ENCODE results near the gene PLN.

The PLN gene

DNA sequence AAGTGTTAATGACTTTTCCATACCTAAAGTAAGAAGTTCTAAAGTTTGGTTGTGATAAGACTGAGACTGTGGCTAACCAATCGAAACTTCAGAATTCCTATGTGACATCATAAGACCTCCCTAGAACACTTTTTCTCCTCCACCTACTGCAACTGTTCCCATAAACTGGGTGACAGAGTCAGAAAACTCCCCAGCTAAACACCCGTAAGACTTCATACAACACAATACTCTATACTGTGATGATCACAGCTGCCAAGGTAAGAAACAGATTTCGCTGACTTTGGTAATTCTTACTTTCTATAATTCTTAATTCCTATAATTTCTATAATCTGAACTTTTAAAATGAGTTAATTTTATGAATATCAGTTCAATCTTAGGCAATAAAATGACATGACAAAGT is at the start of gene PLN:
Gene PLN, plus strand, starts transcription at position 161 of the 400 bp plus-strand sequence. CDS start 10,626 bp downstream, outside the sequence.
- Histone ChIP-seq H3K27ac (ENCODE audit: low read length) (peak within 1 kb of the TSS; percentile 61), H3K9me3 (ENCODE audit: control insufficient read depth in 2 of 2, low read length in 2 of 2) (no peaks in the 10 kb centered on the region), H3K9ac (ENCODE audit: low read length in 2 of 2) (peak within 1 kb of the TSS; percentile 55 to 67), H3K4me3 (ENCODE audit: low read length in 2 of 2) (peak within 1 kb of the TSS; percentile 67 to 71), H3K27me3 (ENCODE audit: control insufficient read depth in 1 of 2, insufficient read depth in 2 of 2, low read length in 2 of 2) (no peaks in the 10 kb centered on the region), H3K36me3 (ENCODE audit: control insufficient read depth in 2 of 2, insufficient read depth in 2 of 2, low read length in 2 of 2) (no peaks in the 10 kb centered on the region), H3K4me1 (ENCODE audit: control insufficient read depth, insufficient read depth, low read length) (no peaks in the 10 kb centered on the region)

GRCh38 chr6:118500130-118501015 is 47.7 kb upstream of the PLN start:
- Histone ChIP-seq H3K9ac (ENCODE audit: low read length in 2 of 2) (no peak overlapping the region), H3K27me3 (ENCODE audit: control insufficient read depth in 1 of 2, insufficient read depth in 2 of 2, low read length in 2 of 2) (no peaks in the 10 kb centered on the region), H3K4me1 (ENCODE audit: control insufficient read depth, insufficient read depth, low read length) (peaks cover 19% of the 10 kb centered on the region), H3K4me3 (ENCODE audit: low read length in 2 of 2) (no peak overlapping the region), H3K9me3 (ENCODE audit: control insufficient read depth in 2 of 2, low read length in 2 of 2) (no peaks in the 10 kb centered on the region), H3K36me3 (ENCODE audit: control insufficient read depth in 2 of 2, insufficient read depth in 2 of 2, low read length in 2 of 2) (no peaks in the 10 kb centered on the region), H3K27ac (ENCODE audit: low read length) (no peak overlapping the region)

- H3K27ac ChIP-seq (ENCODE audit: low read length), result no peak overlapping the region
Observed at GRCh38 chr6:118501099-118501498, 47.0 kb upstream of the PLN start.

DNA sequence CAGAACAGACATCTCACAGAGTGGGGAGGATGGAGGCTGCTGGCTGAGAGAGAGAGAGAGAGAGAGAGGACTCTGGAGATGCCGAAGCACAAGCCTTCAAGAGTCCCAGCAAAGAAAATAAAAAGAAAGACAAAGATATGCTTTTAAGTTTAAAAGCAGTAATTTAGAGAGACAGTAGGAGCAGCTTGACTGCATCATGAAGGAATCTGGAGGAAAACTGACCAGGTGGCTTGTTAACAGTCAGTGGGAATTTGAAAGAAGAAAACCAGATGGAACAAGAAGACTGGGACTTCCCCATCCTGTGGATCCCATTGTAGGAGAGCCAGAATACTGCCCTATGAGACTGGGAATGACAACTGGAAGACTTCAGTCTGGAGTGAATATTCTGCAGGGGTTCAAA is 46.3 kb upstream of the PLN start:
- Histone ChIP-seq H3K36me3 (ENCODE audit: control insufficient read depth in 2 of 2, insufficient read depth in 2 of 2, low read length in 2 of 2) (no peaks in the 10 kb centered on the region), H3K4me3 (ENCODE audit: low read length in 2 of 2) (no peak overlapping the region), H3K27ac (ENCODE audit: low read length) (no peak overlapping the region), H3K9ac (ENCODE audit: low read length in 2 of 2) (no peak overlapping the region), H3K9me3 (ENCODE audit: control insufficient read depth in 2 of 2, low read length in 2 of 2) (no peaks in the 10 kb centered on the region), H3K27me3 (ENCODE audit: control insufficient read depth in 1 of 2, insufficient read depth in 2 of 2, low read length in 2 of 2) (no peaks in the 10 kb centered on the region), H3K4me1 (ENCODE audit: control insufficient read depth, insufficient read depth, low read length) (peaks cover 19% of the 10 kb centered on the region)

More at GRCh38 chr6:118501099-118501498, 47.0 kb upstream of the PLN start:
- Histone ChIP-seq H3K27me3 (ENCODE audit: control insufficient read depth in 1 of 2, insufficient read depth in 2 of 2, low read length in 2 of 2) (no peaks in the 10 kb centered on the region), H3K36me3 (ENCODE audit: control insufficient read depth in 2 of 2, insufficient read depth in 2 of 2, low read length in 2 of 2) (no peaks in the 10 kb centered on the region), H3K9me3 (ENCODE audit: control insufficient read depth in 2 of 2, low read length in 2 of 2) (no peaks in the 10 kb centered on the region), H3K9ac (ENCODE audit: low read length in 2 of 2) (no peak overlapping the region), H3K4me1 (ENCODE audit: control insufficient read depth, insufficient read depth, low read length) (peaks cover 19% of the 10 kb centered on the region), H3K4me3 (ENCODE audit: low read length in 2 of 2) (no peak overlapping the region)

- H3K4me3 ChIP-seq (ENCODE audit: low read length in 2 of 2), result no peak overlapping the region
- no peaks in the 10 kb centered on the region for H3K27me3 ChIP-seq (ENCODE audit: control insufficient read depth in 1 of 2, insufficient read depth in 2 of 2, low read length in 2 of 2)
- H3K36me3 ChIP-seq (ENCODE audit: control insufficient read depth in 2 of 2, insufficient read depth in 2 of 2, low read length in 2 of 2), result no peaks in the 10 kb centered on the region
- peaks cover 19% of the 10 kb centered on the region for H3K4me1 ChIP-seq (ENCODE audit: control insufficient read depth, insufficient read depth, low read length)
- no peaks in the 10 kb centered on the region for H3K9me3 ChIP-seq (ENCODE audit: control insufficient read depth in 2 of 2, low read length in 2 of 2)
- H3K9ac ChIP-seq (ENCODE audit: low read length in 2 of 2), result no peak overlapping the region
- H3K27ac ChIP-seq (ENCODE audit: low read length), result no peak overlapping the region
Observed at GRCh38 chr6:118502169-118502568, 45.9 kb upstream of the PLN start.

- H3K4me1 ChIP-seq (ENCODE audit: control insufficient read depth, insufficient read depth, low read length), result peaks cover 19% of the 10 kb centered on the region
- H3K36me3 ChIP-seq (ENCODE audit: control insufficient read depth in 2 of 2, insufficient read depth in 2 of 2, low read length in 2 of 2), result no peaks in the 10 kb centered on the region
- no peaks in the 10 kb centered on the region for H3K9me3 ChIP-seq (ENCODE audit: control insufficient read depth in 2 of 2, low read length in 2 of 2)
- no peak overlapping the region for H3K4me3 ChIP-seq (ENCODE audit: low read length in 2 of 2)
- no peak overlapping the region for H3K27ac ChIP-seq (ENCODE audit: low read length)
- H3K9ac ChIP-seq (ENCODE audit: low read length in 2 of 2), result no peak overlapping the region
- no peaks in the 10 kb centered on the region for H3K27me3 ChIP-seq (ENCODE audit: control insufficient read depth in 1 of 2, insufficient read depth in 2 of 2, low read length in 2 of 2)
Observed at GRCh38 chr6:118504611-118505010, 43.5 kb upstream of the PLN start.

- H3K27ac ChIP-seq (ENCODE audit: low read length), result no peak overlapping the region
Observed at GRCh38 chr6:118505656-118506055, 42.4 kb upstream of the PLN start.

GRCh38 chr6:118506071-118506638 is 41.9 kb upstream of the PLN start:
- H3K27ac ChIP-seq (ENCODE audit: low read length), result no peak overlapping the region
- no peak overlapping the region for H3K4me3 ChIP-seq (ENCODE audit: low read length in 2 of 2)
- H3K9me3 ChIP-seq (ENCODE audit: control insufficient read depth in 2 of 2, low read length in 2 of 2), result no peaks in the 10 kb centered on the region
- no peaks in the 10 kb centered on the region for H3K27me3 ChIP-seq (ENCODE audit: control insufficient read depth in 1 of 2, insufficient read depth in 2 of 2, low read length in 2 of 2)
- H3K9ac ChIP-seq (ENCODE audit: low read length in 2 of 2), result no peak overlapping the region
- peaks cover 9% of the 10 kb centered on the region for H3K4me1 ChIP-seq (ENCODE audit: control insufficient read depth, insufficient read depth, low read length)
- no peaks in the 10 kb centered on the region for H3K36me3 ChIP-seq (ENCODE audit: control insufficient read depth in 2 of 2, insufficient read depth in 2 of 2, low read length in 2 of 2)

More at GRCh38 chr6:118505656-118506055, 42.4 kb upstream of the PLN start:
- Histone ChIP-seq H3K36me3 (ENCODE audit: control insufficient read depth in 2 of 2, insufficient read depth in 2 of 2, low read length in 2 of 2) (no peaks in the 10 kb centered on the region), H3K9ac (ENCODE audit: low read length in 2 of 2) (no peak overlapping the region), H3K27me3 (ENCODE audit: control insufficient read depth in 1 of 2, insufficient read depth in 2 of 2, low read length in 2 of 2) (no peaks in the 10 kb centered on the region), H3K4me1 (ENCODE audit: control insufficient read depth, insufficient read depth, low read length) (peaks cover 14% of the 10 kb centered on the region), H3K9me3 (ENCODE audit: control insufficient read depth in 2 of 2, low read length in 2 of 2) (no peaks in the 10 kb centered on the region), H3K4me3 (ENCODE audit: low read length in 2 of 2) (no peak overlapping the region)

DNA sequence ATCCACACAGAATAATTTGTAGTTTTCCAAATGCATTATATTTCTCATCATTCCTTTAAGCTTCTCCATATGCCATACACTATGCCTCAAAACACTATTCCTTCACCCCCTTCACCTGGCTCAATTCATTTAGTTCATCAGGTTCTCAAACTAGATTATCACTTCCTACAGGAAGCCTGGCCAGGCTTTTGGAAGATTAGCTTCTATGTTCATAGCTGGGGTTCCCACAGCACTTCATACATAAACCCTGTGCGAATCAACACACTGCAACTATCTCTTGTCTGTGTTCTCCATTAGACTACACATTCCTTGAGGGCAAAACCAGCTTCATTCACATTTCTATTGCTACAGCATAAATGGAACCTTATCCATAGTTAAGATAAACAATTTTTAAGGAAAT is 40.5 kb upstream of the PLN start:
- Histone ChIP-seq H3K27ac (ENCODE audit: low read length) (no peak overlapping the region), H3K4me3 (ENCODE audit: low read length in 2 of 2) (no peak overlapping the region), H3K27me3 (ENCODE audit: control insufficient read depth in 1 of 2, insufficient read depth in 2 of 2, low read length in 2 of 2) (no peaks in the 10 kb centered on the region), H3K4me1 (ENCODE audit: control insufficient read depth, insufficient read depth, low read length) (no peaks in the 10 kb centered on the region), H3K9ac (ENCODE audit: low read length in 2 of 2) (no peak overlapping the region), H3K9me3 (ENCODE audit: control insufficient read depth in 2 of 2, low read length in 2 of 2) (no peaks in the 10 kb centered on the region), H3K36me3 (ENCODE audit: control insufficient read depth in 2 of 2, insufficient read depth in 2 of 2, low read length in 2 of 2) (no peaks in the 10 kb centered on the region)

GRCh38 chr6:118509009-118509617 is 39.0 kb upstream of the PLN start:
- Histone ChIP-seq H3K27ac (ENCODE audit: low read length) (no peak overlapping the region), H3K9me3 (ENCODE audit: control insufficient read depth in 2 of 2, low read length in 2 of 2) (no peaks in the 10 kb centered on the region), H3K4me3 (ENCODE audit: low read length in 2 of 2) (no peak overlapping the region), H3K9ac (ENCODE audit: low read length in 2 of 2) (no peak overlapping the region), H3K4me1 (ENCODE audit: control insufficient read depth, insufficient read depth, low read length) (no peaks in the 10 kb centered on the region), H3K36me3 (ENCODE audit: control insufficient read depth in 2 of 2, insufficient read depth in 2 of 2, low read length in 2 of 2) (no peaks in the 10 kb centered on the region), H3K27me3 (ENCODE audit: control insufficient read depth in 1 of 2, insufficient read depth in 2 of 2, low read length in 2 of 2) (no peaks in the 10 kb centered on the region)

Measured in stomach smooth muscle (tissue), 2 donors.